Measurements from ENCODE around the gene DYSF. TPM values are rescaled to one million over a fixed set of nuclear protein-coding genes. Genes with fewer than 3 reads are reported as not detected.

DYSF gene
- total RNA-seq, 4 donors from 2014 or later, result 1.7 to 5.0 (median 2.6) TPM

DNA sequence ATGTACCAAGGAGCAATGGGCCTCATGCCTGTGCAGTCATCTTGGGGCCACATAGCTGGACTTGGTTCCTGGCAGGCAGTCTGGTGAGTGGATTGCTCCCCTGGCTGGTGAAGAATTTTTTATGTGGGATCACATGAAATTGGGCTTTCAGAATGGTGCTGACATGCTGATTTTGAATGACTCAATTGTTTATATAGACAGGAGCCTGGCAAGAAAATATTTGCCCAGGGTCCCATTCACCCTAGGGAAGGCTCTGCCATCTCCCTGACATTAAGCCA lies 266.9 kb downstream of the DYSF start:
- Histone ChIP-seq H3K4me3 (no peak overlapping the region), H3K4me1 (peaks cover 24% of the 10 kb centered on the region), H3K9me3 (peaks cover 5% of the 10 kb centered on the region), H3K36me3 (no peaks in the 10 kb centered on the region), H3K27ac (peak overlapping the region; percentile 26), H3K27me3 (no peaks in the 10 kb centered on the region)
- TF ChIP-seq POLR2A (IDR thresholded peaks at IDR 0.05) (no peak), EP300 (IDR thresholded peaks at IDR 0.05) (no peak), POLR2AphosphoS5 (IDR thresholded peaks at IDR 0.05) (no peak)
- TF ChIP-seq, protein P1, sequence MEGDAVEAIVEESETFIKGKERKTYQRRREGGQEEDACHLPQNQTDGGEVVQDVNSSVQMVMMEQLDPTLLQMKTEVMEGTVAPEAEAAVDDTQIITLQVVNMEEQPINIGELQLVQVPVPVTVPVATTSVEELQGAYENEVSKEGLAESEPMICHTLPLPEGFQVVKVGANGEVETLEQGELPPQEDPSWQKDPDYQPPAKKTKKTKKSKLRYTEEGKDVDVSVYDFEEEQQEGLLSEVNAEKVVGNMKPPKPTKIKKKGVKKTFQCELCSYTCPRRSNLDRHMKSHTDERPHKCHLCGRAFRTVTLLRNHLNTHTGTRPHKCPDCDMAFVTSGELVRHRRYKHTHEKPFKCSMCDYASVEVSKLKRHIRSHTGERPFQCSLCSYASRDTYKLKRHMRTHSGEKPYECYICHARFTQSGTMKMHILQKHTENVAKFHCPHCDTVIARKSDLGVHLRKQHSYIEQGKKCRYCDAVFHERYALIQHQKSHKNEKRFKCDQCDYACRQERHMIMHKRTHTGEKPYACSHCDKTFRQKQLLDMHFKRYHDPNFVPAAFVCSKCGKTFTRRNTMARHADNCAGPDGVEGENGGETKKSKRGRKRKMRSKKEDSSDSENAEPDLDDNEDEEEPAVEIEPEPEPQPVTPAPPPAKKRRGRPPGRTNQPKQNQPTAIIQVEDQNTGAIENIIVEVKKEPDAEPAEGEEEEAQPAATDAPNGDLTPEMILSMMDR (IDR thresholded peaks at IDR 0.05), result no peak
- DNase-seq (ENCODE audit: low spot score in 2 of 2), result peak in 1 of 2 donors; percentile 48

DNA sequence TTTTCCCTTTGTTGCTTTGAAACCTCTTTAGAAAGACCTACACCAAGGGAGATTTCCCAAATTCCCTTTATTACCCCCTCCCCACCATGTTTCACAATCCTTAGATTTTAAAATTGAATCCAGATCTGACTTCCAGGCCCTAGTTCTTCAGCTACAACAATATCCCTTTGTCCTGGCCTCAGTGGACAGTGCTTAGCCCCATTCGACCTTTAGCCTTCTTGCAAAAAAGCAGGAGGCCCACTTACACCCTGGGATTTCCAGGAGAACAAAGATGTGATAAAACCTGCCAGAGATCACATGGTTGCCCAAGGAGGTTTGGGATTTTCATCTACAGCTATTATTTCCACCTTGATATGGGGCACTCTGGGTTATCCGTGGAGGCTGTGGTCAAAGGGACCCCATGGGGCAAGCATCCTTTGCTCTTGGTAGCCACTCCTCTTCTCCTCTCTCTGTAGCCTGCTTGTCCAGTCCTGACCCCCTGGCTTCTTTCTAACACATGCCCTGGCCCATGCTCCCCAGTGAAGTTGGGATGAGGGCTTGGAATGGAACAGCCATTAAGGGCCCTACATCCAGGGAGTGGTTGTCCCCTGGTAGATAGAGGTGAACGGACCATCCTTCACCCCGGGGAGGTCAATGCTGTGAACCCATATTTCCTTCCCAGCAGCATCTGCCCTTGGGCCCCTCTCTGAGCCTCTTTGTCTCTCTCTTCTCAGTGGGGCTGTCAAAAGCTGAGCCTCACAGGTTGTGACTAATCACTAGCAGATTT lies 267.4 kb downstream of the DYSF start:
- H3K27me3 ChIP-seq, result no peaks in the 10 kb centered on the region
- H3K36me3 ChIP-seq, result no peaks in the 10 kb centered on the region
- peak in 1 of 2 donors; percentile 33 for DNase-seq (ENCODE audit: low spot score in 2 of 2)
- peak overlapping the region; percentile 26 for H3K27ac ChIP-seq
- H3K9me3 ChIP-seq, result peaks cover 6% of the 10 kb centered on the region
- 85% methylated on average over 4 of the region's 4 CpGs for WGBS
- TF ChIP-seq POLR2A (IDR thresholded peaks at IDR 0.05) (no peak), POLR2AphosphoS5 (IDR thresholded peaks at IDR 0.05) (no peak), EP300 (IDR thresholded peaks at IDR 0.05) (no peak)
- TF ChIP-seq, protein P1 (IDR thresholded peaks at IDR 0.05), result no peak
- no peak overlapping the region for H3K4me3 ChIP-seq
- H3K4me1 ChIP-seq, result peaks cover 24% of the 10 kb centered on the region

DNA sequence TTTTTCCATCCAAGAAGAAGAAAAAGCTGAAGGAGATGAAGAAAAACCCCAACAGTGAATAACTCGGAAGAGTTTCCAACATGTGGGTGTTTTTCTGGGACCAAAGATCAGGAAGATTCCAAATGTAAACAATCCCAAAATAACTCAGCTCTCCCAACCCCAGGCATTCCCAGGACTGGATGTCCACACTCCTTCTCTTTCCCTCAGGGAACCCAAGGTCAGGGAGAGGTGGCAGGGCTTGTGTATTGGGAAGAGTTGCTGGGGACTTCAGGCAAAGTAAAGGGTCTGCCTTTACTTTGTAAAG lies 268.0 kb downstream of the DYSF start:
- WGBS, result 62% methylated on average over 1 of the region's 1 CpG
- Histone ChIP-seq H3K27ac (peak overlapping the region; percentile 26), H3K27me3 (no peaks in the 10 kb centered on the region), H3K4me1 (peaks cover 21% of the 10 kb centered on the region), H3K36me3 (no peaks in the 10 kb centered on the region), H3K4me3 (no peak overlapping the region), H3K9me3 (peaks cover 6% of the 10 kb centered on the region)
- TF ChIP-seq POLR2AphosphoS5 (IDR thresholded peaks at IDR 0.05), result no peak
- no peak for DNase-seq (ENCODE audit: low spot score in 2 of 2)

DNA sequence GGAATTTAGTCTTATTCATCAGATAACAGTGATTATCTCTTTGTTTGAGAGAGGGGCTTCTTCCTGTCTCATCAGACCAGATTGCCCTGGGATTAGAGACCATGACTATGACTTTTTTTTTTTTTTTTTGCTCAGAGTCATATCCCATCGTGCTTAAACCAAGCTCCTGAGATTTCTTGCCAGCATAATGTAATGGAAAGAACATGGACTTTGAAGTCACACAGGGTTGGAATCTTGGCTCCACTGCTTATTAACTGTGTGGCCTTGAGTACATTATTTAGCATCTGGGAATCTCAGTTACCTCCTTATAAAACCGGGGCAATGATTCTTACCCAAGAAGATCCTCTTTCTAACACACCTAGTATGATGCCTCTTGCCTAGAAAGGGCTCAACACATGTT lies 268.3 kb downstream of the DYSF start:
- Histone ChIP-seq H3K4me3 (no peak overlapping the region), H3K9me3 (peaks cover 6% of the 10 kb centered on the region), H3K27ac (peak overlapping the region; percentile 26), H3K27me3 (no peaks in the 10 kb centered on the region), H3K36me3 (no peaks in the 10 kb centered on the region), H3K4me1 (peaks cover 17% of the 10 kb centered on the region)
- TF ChIP-seq EP300 (IDR thresholded peaks at IDR 0.05) (no peak), POLR2A (IDR thresholded peaks at IDR 0.05) (no peak), POLR2AphosphoS5 (IDR thresholded peaks at IDR 0.05) (no peak)
- TF ChIP-seq, protein P1 (IDR thresholded peaks at IDR 0.05), result no peak
- 54% methylated on average over 2 of the region's 2 CpGs for WGBS
- no peak for DNase-seq (ENCODE audit: low spot score in 2 of 2)

DNA sequence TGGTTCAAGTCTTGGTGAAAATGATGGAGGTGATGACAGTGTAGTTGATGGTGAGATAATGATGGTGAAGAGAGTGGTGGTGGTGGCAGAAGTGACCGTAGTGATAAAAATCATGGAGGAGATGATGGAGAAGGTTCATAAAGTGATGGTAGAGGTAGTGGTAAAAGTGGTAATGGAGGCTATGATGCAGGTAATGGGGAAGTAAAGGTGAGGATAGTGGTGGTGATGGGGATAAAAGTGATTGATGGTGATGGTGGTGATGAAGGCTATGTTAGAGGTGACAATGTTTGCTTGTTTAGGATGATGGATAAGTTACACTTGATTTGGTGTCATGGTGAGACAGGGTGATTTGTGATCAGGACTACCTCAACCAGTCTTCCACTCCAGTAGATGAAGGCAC lies 268.9 kb downstream of the DYSF start:
- 88% methylated on average over 1 of the region's 1 CpG for WGBS
- peaks cover 6% of the 10 kb centered on the region for H3K9me3 ChIP-seq
- no peak for TF ChIP-seq POLR2AphosphoS5 (IDR thresholded peaks at IDR 0.05)
- TF ChIP-seq POLR2A (IDR thresholded peaks at IDR 0.05), result no peak
- no peak for TF ChIP-seq EP300 (IDR thresholded peaks at IDR 0.05)
- TF ChIP-seq, protein P1 (IDR thresholded peaks at IDR 0.05), result no peak
- no peaks in the 10 kb centered on the region for H3K36me3 ChIP-seq
- no peaks in the 10 kb centered on the region for H3K27me3 ChIP-seq
- H3K4me3 ChIP-seq, result no peak overlapping the region
- no peak overlapping the region for H3K27ac ChIP-seq
- H3K4me1 ChIP-seq, result peaks cover 15% of the 10 kb centered on the region
- no peak for DNase-seq (ENCODE audit: low spot score in 2 of 2)

DNA sequence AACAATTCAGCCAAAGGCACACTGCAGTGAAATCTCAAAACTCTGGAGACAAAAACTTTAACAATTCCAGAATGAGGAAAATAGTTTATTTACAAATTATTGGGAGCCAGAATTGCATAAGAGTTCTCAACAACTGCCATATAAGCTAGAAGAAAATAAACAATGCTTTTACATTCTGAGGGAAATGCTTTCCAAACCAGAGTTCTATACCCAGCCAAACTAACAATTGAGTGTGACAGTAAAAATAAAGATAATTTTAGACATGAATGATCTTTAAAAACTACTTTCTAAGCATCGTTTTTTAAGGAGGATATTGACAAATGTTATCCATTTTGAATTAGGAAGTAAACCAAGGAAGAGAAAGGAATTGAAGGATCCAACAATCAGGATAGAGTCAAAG lies 271.4 kb downstream of the DYSF start:
- WGBS, result 71% methylated on average over 1 of the region's 1 CpG
- TF ChIP-seq EP300 (IDR thresholded peaks at IDR 0.05) (no peak), POLR2AphosphoS5 (IDR thresholded peaks at IDR 0.05) (no peak), POLR2A (IDR thresholded peaks at IDR 0.05) (no peak)
- TF ChIP-seq, protein P1 (IDR thresholded peaks at IDR 0.05), result no peak
- H3K27me3 ChIP-seq, result no peaks in the 10 kb centered on the region
- no peak overlapping the region for H3K27ac ChIP-seq
- no peaks in the 10 kb centered on the region for H3K36me3 ChIP-seq
- peaks cover 6% of the 10 kb centered on the region for H3K9me3 ChIP-seq
- no peak overlapping the region for H3K4me3 ChIP-seq
- peaks cover 17% of the 10 kb centered on the region for H3K4me1 ChIP-seq
- DNase-seq (ENCODE audit: low spot score in 2 of 2), result no peak
